ENCODE results near the gene GPX7.

GPX7 gene

DNA sequence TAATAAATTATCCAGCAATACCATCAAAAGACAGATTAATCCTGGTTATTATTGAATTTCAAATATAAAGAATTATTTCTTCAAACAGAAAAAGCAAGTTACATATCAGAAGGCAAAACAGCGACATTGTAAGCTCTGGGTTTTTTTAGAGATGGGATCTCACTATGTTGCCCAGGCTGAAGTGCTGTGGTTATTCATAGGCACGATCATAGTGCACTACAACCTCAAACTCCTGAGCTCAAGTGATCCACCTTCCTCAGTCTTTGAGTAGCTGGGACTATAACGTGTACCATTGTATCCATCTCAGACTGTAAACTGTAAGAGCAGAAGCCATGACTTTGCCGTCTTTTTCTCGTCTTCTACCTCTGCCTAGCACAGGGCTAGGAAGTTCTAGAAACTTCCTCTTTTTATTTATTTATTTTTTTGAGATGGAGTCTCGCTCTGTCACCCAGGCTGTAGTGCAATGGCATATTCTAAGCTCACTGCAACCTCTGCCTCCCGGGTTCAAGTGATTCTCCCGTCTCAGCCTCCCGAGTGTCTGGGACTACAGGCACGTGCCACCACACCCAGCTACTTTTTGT is 20.0 kb upstream of the GPX7 start:
- in situ Hi-C loops (cut with MboI; ENCODE audit: low sequenced_read_pairs, unreplicated experiment), result no loop called here
- TF ChIP-seq, protein P1, sequence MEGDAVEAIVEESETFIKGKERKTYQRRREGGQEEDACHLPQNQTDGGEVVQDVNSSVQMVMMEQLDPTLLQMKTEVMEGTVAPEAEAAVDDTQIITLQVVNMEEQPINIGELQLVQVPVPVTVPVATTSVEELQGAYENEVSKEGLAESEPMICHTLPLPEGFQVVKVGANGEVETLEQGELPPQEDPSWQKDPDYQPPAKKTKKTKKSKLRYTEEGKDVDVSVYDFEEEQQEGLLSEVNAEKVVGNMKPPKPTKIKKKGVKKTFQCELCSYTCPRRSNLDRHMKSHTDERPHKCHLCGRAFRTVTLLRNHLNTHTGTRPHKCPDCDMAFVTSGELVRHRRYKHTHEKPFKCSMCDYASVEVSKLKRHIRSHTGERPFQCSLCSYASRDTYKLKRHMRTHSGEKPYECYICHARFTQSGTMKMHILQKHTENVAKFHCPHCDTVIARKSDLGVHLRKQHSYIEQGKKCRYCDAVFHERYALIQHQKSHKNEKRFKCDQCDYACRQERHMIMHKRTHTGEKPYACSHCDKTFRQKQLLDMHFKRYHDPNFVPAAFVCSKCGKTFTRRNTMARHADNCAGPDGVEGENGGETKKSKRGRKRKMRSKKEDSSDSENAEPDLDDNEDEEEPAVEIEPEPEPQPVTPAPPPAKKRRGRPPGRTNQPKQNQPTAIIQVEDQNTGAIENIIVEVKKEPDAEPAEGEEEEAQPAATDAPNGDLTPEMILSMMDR (IDR thresholded peaks at IDR 0.05; ENCODE audit: borderline replicate concordance, control extremely low read depth, extremely low read depth, insufficient read depth, missing control alignments), result no peak
- DNase-seq (ENCODE audit: low spot score), result no peak

DNA sequence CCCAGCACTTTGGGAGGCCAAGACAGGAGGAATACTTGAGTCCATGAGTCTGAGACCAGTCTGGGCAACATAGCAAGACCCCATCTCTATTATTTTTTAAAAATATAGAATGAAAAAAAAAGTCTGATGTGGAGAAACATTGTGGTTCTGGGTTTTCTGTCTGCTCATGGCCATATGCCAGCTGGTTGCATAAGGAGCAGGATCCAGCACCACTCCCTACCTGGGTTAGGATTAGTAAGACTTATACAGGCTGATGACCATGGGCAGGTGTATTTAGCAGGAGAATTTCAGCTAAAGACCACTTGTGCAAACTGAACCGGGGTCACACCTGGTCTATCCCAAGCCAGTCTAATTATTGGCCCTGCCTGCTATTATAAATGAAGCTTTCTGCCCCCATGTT is 16.7 kb upstream of the GPX7 start:
- DNase-seq (ENCODE audit: low spot score), result no peak
- TF ChIP-seq, protein P1 (IDR thresholded peaks at IDR 0.05; ENCODE audit: borderline replicate concordance, control extremely low read depth, extremely low read depth, insufficient read depth, missing control alignments), result no peak
- in situ Hi-C loops (cut with MboI; ENCODE audit: low sequenced_read_pairs, unreplicated experiment), result no loop called here

DNA sequence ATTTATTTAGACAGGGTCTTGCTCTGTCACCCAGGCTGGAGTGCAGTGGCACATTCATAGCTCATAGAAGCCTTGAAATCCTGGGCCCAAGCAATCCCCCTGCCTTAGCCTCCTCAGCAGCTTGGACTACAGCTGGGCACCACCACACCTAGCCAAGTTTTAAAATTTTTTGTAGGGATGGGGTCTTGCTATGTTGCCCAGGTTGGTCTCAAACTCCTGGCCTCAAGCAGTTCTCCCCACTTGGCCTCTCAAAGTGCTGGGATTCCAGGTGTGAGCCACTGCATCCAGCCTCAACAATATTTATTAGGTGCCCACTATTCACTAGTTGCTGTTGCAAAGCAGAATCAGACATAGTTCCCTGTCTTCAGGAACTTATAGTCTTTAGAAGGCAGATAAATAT is 14.1 kb upstream of the GPX7 start:
- in situ Hi-C loops (cut with MboI; ENCODE audit: low sequenced_read_pairs, unreplicated experiment), result no loop called here
- TF ChIP-seq, protein P1 (IDR thresholded peaks at IDR 0.05; ENCODE audit: borderline replicate concordance, control extremely low read depth, extremely low read depth, insufficient read depth, missing control alignments), result no peak
- no peak for DNase-seq (ENCODE audit: low spot score)

DNA sequence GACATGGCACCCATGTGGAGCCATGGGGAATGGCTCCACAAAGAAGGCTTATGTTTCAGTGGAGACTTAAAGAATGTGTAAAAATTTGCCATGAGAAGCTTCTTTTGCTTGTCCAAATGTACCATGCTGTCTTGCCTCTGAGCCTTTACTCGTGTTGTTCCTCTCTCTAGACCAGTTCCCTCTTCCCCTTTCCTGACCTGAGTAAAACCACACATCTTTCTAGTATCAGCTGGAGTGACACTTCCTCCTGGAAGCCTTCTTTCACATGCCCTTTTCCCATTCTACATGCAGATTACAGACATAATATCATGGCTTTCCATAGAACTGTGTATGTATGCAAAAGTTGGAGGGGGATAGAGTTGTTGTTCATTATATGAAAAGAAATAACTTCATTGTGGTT is 13.6 kb upstream of the GPX7 start:
- DNase-seq (ENCODE audit: low spot score), result no peak
- in situ Hi-C loops (cut with MboI; ENCODE audit: low sequenced_read_pairs, unreplicated experiment), result no loop called here
- TF ChIP-seq, protein P1 (IDR thresholded peaks at IDR 0.05; ENCODE audit: borderline replicate concordance, control extremely low read depth, extremely low read depth, insufficient read depth, missing control alignments), result no peak

DNA sequence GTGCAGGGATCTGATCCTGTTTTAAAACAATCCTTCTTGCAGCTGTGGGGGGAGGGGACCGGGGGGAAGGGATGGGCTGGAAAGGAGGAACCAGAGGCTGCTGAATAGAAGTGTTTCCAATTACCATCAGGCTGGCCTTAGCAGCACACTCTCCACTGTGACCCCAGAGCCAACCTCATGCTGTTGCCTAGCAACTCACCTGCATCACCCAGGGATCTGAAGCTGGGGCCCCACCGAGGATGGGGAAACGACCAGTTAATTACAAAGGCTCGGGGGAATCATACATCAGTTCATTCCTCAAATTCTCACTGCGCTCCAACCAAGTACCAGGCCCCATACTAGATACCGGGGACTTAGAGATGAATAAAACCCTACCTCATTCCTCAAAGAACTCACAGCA is 11.9 kb upstream of the GPX7 start:
- in situ Hi-C loops (cut with MboI; ENCODE audit: low sequenced_read_pairs, unreplicated experiment), result no loop called here
- TF ChIP-seq, protein P1 (IDR thresholded peaks at IDR 0.05; ENCODE audit: borderline replicate concordance, control extremely low read depth, extremely low read depth, insufficient read depth, missing control alignments), result no peak
- DNase-seq (ENCODE audit: low spot score), result no peak

DNA sequence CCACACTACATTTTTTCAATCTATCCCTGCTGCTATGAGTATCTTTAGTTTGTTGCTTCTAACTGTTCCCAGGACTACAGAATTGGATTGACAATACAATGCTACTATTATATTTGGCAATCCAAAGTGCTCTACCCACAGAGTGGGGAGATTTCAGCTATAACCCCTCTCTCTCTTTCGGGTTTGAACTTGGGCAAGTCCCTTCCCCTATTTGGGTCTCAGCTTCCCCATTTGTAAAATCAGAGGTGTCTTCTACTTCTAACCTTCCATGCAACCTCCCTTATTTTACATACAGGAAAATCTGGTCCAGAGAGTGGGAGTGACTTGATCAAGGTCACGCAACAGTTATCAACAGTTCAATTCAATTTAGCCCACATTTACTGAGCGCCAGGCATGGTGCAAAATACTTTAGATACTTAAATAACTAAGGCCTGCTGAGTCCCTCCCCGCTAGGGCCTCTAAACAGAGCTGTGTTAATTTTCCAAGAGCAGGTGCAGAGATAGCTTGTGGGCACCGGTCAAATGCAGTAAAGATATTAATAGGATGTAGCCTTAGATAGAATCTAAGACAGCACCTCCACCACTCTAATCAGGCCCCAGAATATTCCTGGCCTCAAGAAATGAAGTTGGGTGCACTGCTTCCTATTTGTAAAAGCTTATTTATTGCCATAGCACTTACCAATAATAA is 9.4 kb upstream of the GPX7 start:
- DNase-seq (ENCODE audit: low spot score), result no peak
- in situ Hi-C loops (cut with MboI; ENCODE audit: low sequenced_read_pairs, unreplicated experiment), result no loop called here
- TF ChIP-seq, protein P1 (IDR thresholded peaks at IDR 0.05; ENCODE audit: borderline replicate concordance, control extremely low read depth, extremely low read depth, insufficient read depth, missing control alignments), result no peak
